ENCODE data around the gene PRR19. TPM values are rescaled to one million over a fixed set of nuclear protein-coding genes. Genes with fewer than 3 reads are reported as not detected.

PRR19 gene
- polyA plus RNA-seq, 3 donors = 0.35 to 0.51 (median 0.38) TPM

DNA sequence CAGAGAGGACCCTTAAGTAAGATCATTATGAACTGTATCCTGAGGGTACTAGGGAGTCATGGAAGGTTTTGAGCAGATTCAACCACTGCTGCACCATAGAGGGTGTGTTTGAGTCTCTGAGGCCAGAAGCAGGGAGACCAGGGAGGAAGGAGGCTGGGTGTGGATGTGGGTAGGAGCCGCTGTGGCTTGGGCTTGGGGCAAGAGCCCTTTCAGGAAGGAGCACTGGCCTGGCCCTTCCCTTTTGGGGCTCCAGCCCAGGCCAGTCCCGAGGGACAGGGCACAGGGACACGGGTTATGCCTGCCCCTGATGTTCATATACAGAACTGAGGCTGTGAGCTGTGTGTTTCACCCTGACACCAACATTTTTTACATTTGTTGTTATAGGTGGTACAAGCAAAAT is 25.6 kb upstream of the PRR19 start:
- peaks cover 45% of the 10 kb centered on the region for H3K4me1 Mint-ChIP-seq
- H3K27me3 Mint-ChIP-seq (ENCODE audit: low read depth in 3 of 3) = peaks cover 0 to 5% (median 0%) of the 10 kb centered on the region in 3 donors
- Histone ChIP-seq H3K79me2 (ENCODE audit: insufficient read depth, low read length) (peaks cover 86% of the 10 kb centered on the region), H3K4me2 (replicated peaks; ENCODE audit: extremely low read depth, low read length, poor library complexity, severe bottlenecking) (no peak overlapping the region), H3K4me1 (ENCODE audit: control insufficient read depth in 1 of 2, insufficient read depth in 2 of 2, low read length in 2 of 2) (peaks cover 27 to 58% of the 10 kb centered on the region in 2 donors), H3K9me3 (replicated peaks in 1 of 2; ENCODE audit: control insufficient read depth in 1 of 2, insufficient read depth in 1 of 2, low read length in 2 of 2) (no peaks in the 10 kb centered on the region), H3K27ac (ENCODE audit: low read depth in 1 of 2, low read length in 2 of 2) (no peak overlapping the region), H4K20me1 (ENCODE audit: insufficient read depth, low read length) (peaks cover 66% of the 10 kb centered on the region), H3K27me3 (ENCODE audit: control insufficient read depth in 2 of 2, insufficient read depth in 2 of 2, low read length in 2 of 2) (no peaks in the 10 kb centered on the region), H3K36me3 (replicated peaks in 1 of 2; ENCODE audit: control insufficient read depth in 1 of 2, insufficient read depth in 2 of 2, low read length in 2 of 2) (peaks cover 40 to 59% of the 10 kb centered on the region in 2 donors), H3K9ac (ENCODE audit: insufficient read depth, low read length, poor library complexity, severe bottlenecking) (no peak overlapping the region), H3K4me3 (replicated peaks in 1 of 3; ENCODE audit: low read depth in 2 of 3, low read length in 3 of 3) (no peak overlapping the region), H2AFZ (ENCODE audit: insufficient read depth, low read depth, low read length, poor library complexity, severe bottlenecking) (no peak overlapping the region)
- WGBS (ENCODE audit: insufficient coverage) = no CpG with 5 or more reads among the region's 3 CpGs
- no peaks in the 10 kb centered on the region for H3K9me3 Mint-ChIP-seq
- peak overlapping the region in 5 of 7 donors; percentile 12 to 83 (median 62) for H3K27ac Mint-ChIP-seq
- intact Hi-C loops (cut with micrococcal nuclease) = no loop called here
- H3K36me3 Mint-ChIP-seq = peaks cover 38 to 60% of the 10 kb centered on the region in 2 donors
- TF ChIP-seq, protein P1, sequence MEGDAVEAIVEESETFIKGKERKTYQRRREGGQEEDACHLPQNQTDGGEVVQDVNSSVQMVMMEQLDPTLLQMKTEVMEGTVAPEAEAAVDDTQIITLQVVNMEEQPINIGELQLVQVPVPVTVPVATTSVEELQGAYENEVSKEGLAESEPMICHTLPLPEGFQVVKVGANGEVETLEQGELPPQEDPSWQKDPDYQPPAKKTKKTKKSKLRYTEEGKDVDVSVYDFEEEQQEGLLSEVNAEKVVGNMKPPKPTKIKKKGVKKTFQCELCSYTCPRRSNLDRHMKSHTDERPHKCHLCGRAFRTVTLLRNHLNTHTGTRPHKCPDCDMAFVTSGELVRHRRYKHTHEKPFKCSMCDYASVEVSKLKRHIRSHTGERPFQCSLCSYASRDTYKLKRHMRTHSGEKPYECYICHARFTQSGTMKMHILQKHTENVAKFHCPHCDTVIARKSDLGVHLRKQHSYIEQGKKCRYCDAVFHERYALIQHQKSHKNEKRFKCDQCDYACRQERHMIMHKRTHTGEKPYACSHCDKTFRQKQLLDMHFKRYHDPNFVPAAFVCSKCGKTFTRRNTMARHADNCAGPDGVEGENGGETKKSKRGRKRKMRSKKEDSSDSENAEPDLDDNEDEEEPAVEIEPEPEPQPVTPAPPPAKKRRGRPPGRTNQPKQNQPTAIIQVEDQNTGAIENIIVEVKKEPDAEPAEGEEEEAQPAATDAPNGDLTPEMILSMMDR (IDR thresholded peaks at IDR 0.05) = no peak
- peak in 1 of 3 donors; percentile 4 for DNase-seq
- H3K4me3 Mint-ChIP-seq = peak overlapping the region in 1 of 2 donors; percentile 67

DNA sequence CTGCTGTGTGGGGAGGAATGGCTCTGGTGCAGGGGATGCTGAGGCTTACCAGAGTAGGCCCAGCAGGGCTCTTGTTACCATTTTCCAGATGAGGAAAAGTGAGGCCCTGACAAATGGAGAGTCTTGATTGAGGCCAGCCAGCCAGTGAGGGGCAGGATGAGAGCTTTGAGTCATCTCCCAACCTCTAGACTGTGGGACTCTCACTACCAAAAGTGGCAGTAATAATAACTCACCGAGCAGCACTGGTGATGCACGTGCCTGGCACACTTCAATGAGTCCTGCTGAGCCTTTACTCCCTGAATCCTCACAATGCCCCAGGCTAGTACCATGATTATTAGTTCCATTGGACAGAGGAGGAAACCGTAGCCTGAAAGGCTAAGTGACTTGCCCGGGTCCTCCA is 25.1 kb upstream of the PRR19 start:
- intact Hi-C loops (cut with micrococcal nuclease) = no loop called here

More for the DNA sequence above, 25.1 kb upstream of the PRR19 start:
- Histone ChIP-seq H3K4me1 (ENCODE audit: control insufficient read depth in 1 of 2, insufficient read depth in 2 of 2, low read length in 2 of 2) (peaks cover 29 to 58% of the 10 kb centered on the region in 2 donors), H3K27ac (ENCODE audit: low read depth in 1 of 2, low read length in 2 of 2) (no peak overlapping the region), H4K20me1 (ENCODE audit: insufficient read depth, low read length) (peaks cover 72% of the 10 kb centered on the region), H3K4me2 (replicated peaks; ENCODE audit: extremely low read depth, low read length, poor library complexity, severe bottlenecking) (no peak overlapping the region), H3K27me3 (ENCODE audit: control insufficient read depth in 2 of 2, insufficient read depth in 2 of 2, low read length in 2 of 2) (no peaks in the 10 kb centered on the region), H2AFZ (ENCODE audit: insufficient read depth, low read depth, low read length, poor library complexity, severe bottlenecking) (no peak overlapping the region), H3K9ac (ENCODE audit: insufficient read depth, low read length, poor library complexity, severe bottlenecking) (no peak overlapping the region), H3K4me3 (replicated peaks in 1 of 3; ENCODE audit: low read depth in 2 of 3, low read length in 3 of 3) (no peak overlapping the region), H3K9me3 (replicated peaks in 1 of 2; ENCODE audit: control insufficient read depth in 1 of 2, insufficient read depth in 1 of 2, low read length in 2 of 2) (no peaks in the 10 kb centered on the region), H3K36me3 (replicated peaks in 1 of 2; ENCODE audit: control insufficient read depth in 1 of 2, insufficient read depth in 2 of 2, low read length in 2 of 2) (peaks cover 39 to 58% of the 10 kb centered on the region in 2 donors), H3K79me2 (ENCODE audit: insufficient read depth, low read length) (peaks cover 86% of the 10 kb centered on the region)
- H3K4me3 Mint-ChIP-seq = no peak overlapping the region
- TF ChIP-seq, protein P1 (IDR thresholded peaks at IDR 0.05) = no peak
- no peaks in the 10 kb centered on the region for H3K9me3 Mint-ChIP-seq
- no peak for DNase-seq
- 97% methylated on average over 2 of the region's 4 CpGs for WGBS (ENCODE audit: insufficient coverage)
- peaks cover 35 to 55% of the 10 kb centered on the region in 2 donors for H3K36me3 Mint-ChIP-seq
- peaks cover 0 to 5% (median 2%) of the 10 kb centered on the region in 3 donors for H3K27me3 Mint-ChIP-seq (ENCODE audit: low read depth in 3 of 3)
- H3K4me1 Mint-ChIP-seq = peaks cover 41% of the 10 kb centered on the region
- peak overlapping the region in 2 of 7 donors; percentile 20 to 54 for H3K27ac Mint-ChIP-seq
